Placental epithelial cell (primary cell): ENCODE measurements around the gene LAMTOR4. TPM values are rescaled to one million over a fixed set of nuclear protein-coding genes. Genes with fewer than 3 reads are reported as not detected.

Source experiments
- total RNA-seq: library from RNA; depleted of rRNA; stranded (reverse); fragments of >200 nt; gene quantifications from 2 replicates; pipeline ENCODE4 v1.2.3, GENCODE V29; 2012

The LAMTOR4 gene
- total RNA-seq: 70.5 and 91.9 TPM in 2 replicates

GRCh38 chr7:100148559-100149328 is at the start of gene LAMTOR4:
LAMTOR4 (plus strand) TSS chr7:100148918; CDS start chr7:100148973, 55 bp downstream.

GRCh38 chr7:100101016-100101862 is 47.5 kb upstream of the LAMTOR4 start, which contains the start of the genes AP4M1 and MCM7:
AP4M1 (plus strand) TSS chr7:100101643; CDS start chr7:100101715, 72 bp downstream.
MCM7 (minus strand) TSS chr7:100101397; CDS start chr7:100101294, 103 bp downstream.

GRCh38 chr7:100119072-100119969 is 29.4 kb upstream of the LAMTOR4 start, which contains the start of the genes CNPY4 and TAF6:
CNPY4 (plus strand) TSS chr7:100119634; CDS start chr7:100119745, 111 bp downstream.
TAF6 (minus strand) TSS chr7:100119358; CDS start chr7:100114209, 5,149 bp downstream.

GRCh38 chr7:100126931-100127865 is 21.5 kb upstream of the LAMTOR4 start, which contains the start of gene MBLAC1:
MBLAC1 (plus strand) TSS chr7:100126967; CDS start chr7:100127396, 429 bp downstream.

GRCh38 chr7:100158229-100159098 is 9.7 kb downstream of the LAMTOR4 start, which contains the start of gene TRAPPC14:
TRAPPC14 (minus strand) TSS chr7:100158723; CDS start chr7:100158499, 224 bp downstream.

GRCh38 chr7:100177045-100178001 is 28.6 kb downstream of the LAMTOR4 start, which contains the start of the genes GPC2 and STAG3:
GPC2 (minus strand) TSS chr7:100177381; CDS start chr7:100177199, 182 bp downstream.
STAG3 (plus strand) TSS chr7:100177918; CDS start chr7:100180557, 2,639 bp downstream.

Other genes starting within 250 kb of the LAMTOR4 start
- 27.3 and 45.9 TPM in 2 replicates for gene TRIM4, start 229.4 kb upstream of the LAMTOR4 start, total RNA-seq
- gene GJC3, start 219.3 kb upstream of the LAMTOR4 start, total RNA-seq: under 0.01 TPM in 1 of 2 replicates, not detected in the other
- not detected in 2 replicates for gene AZGP1, start 172.9 kb upstream of the LAMTOR4 start, total RNA-seq
- gene ZKSCAN1, start 133.3 kb upstream of the LAMTOR4 start, total RNA-seq: 43.4 and 54.6 TPM in 2 replicates
- 8.0 and 8.6 TPM in 2 replicates for gene ZSCAN21, start 99.1 kb upstream of the LAMTOR4 start, total RNA-seq
- gene ZNF3, start 67.2 kb upstream of the LAMTOR4 start, total RNA-seq: 29.6 and 48.3 TPM in 2 replicates
- 40.0 and 54.4 TPM in 2 replicates for gene COPS6, start 59.9 kb upstream of the LAMTOR4 start, total RNA-seq
- gene MCM7, start 47.5 kb upstream of the LAMTOR4 start, total RNA-seq: 47.9 and 52.2 TPM in 2 replicates
- gene AP4M1, start 47.3 kb upstream of the LAMTOR4 start, total RNA-seq: 16.2 and 19.2 TPM in 2 replicates
- 24.7 and 45.3 TPM in 2 replicates for gene TAF6, start 29.6 kb upstream of the LAMTOR4 start, total RNA-seq
- 20.0 and 36.5 TPM in 2 replicates for gene CNPY4, start 29.3 kb upstream of the LAMTOR4 start, total RNA-seq
- 0.87 and 2.0 TPM in 2 replicates for gene MBLAC1, start 22.0 kb upstream of the LAMTOR4 start, total RNA-seq
- 11.0 and 14.0 TPM in 2 replicates for gene TRAPPC14, start 9.8 kb downstream of the LAMTOR4 start, total RNA-seq
- 1.2 and 2.6 TPM in 2 replicates for gene GAL3ST4, start 19.7 kb downstream of the LAMTOR4 start, total RNA-seq
- 2.7 and 3.1 TPM in 2 replicates for gene GPC2, start 28.5 kb downstream of the LAMTOR4 start, total RNA-seq
- 1.2 and 2.1 TPM in 2 replicates for gene STAG3, start 29.0 kb downstream of the LAMTOR4 start, total RNA-seq
- gene PVRIG, start 71.0 kb downstream of the LAMTOR4 start, total RNA-seq: not detected in 2 replicates
- gene SPDYE3, start 158.8 kb downstream of the LAMTOR4 start, total RNA-seq: not detected in 2 replicates
- gene PILRB, start 209.2 kb downstream of the LAMTOR4 start, total RNA-seq: 12.5 and 14.1 TPM in 2 replicates
- gene PILRA, start 224.6 kb downstream of the LAMTOR4 start, total RNA-seq: under 0.01 and 0.22 TPM in 2 replicates